Stimulated activated CD8-positive, alpha-beta memory T cell treated with anti-CD3 and anti-CD28 coated beads, Interleukin-15, amount 100 ng/mL, for 4 hours (primary cell): Measurements from ENCODE around the gene APC.
A peak's percentile ranks its signal among the peaks of the same experiment; 100 is the strongest.

Source experiments
- DNase-seq, 2 donors: peaks; one replicate each; pipeline ENCODE4 v3.0.0-alpha.2; 2020; ENCODE audit warnings: low read depth in 2 of 2

APC gene

GRCh38 chr5:112737463-112738190, at the start of gene APC:
Gene APC, plus strand, starts transcription at chr5:112737885. Its CDS starts 17,006 bp downstream, at chr5:112754891.
- DNase-seq = peak; percentile 52 to 54

GRCh38 chr5:112689155-112689909, 48.4 kb upstream of the APC start:
- DNase-seq = no peak

GRCh38 chr5:112690605-112691338, 46.9 kb upstream of the APC start:
- no peak for DNase-seq

- no peak for DNase-seq
Observed at GRCh38 chr5:112691339-112691680, 46.4 kb upstream of the APC start.

GRCh38 chr5:112691758-112692157, 45.9 kb upstream of the APC start:
- no peak for DNase-seq

GRCh38 chr5:112692472-112692871, 45.2 kb upstream of the APC start:
- no peak for DNase-seq

GRCh38 chr5:112693301-112693700, 44.4 kb upstream of the APC start:
- DNase-seq = no peak

- DNase-seq = no peak
Observed at GRCh38 chr5:112694853-112695709, 42.6 kb upstream of the APC start.

GRCh38 chr5:112696786-112697185, 40.9 kb upstream of the APC start:
- DNase-seq = no peak

GRCh38 chr5:112697322-112697721, 40.4 kb upstream of the APC start:
- DNase-seq = no peak

GRCh38 chr5:112697833-112698232, 39.9 kb upstream of the APC start:
- no peak for DNase-seq

GRCh38 chr5:112703866-112704820, 33.5 kb upstream of the APC start:
- no peak for DNase-seq

GRCh38 chr5:112706446-112707016, 31.2 kb upstream of the APC start:
- no peak for DNase-seq

GRCh38 chr5:112707187-112708102, 30.2 kb upstream of the APC start:
- DNase-seq = peak; percentile 94 to 96

GRCh38 chr5:112708103-112708622, 29.5 kb upstream of the APC start:
- DNase-seq = no peak

- DNase-seq = no peak
Observed at GRCh38 chr5:112709416-112709815, 28.3 kb upstream of the APC start.

GRCh38 chr5:112710896-112711295, 26.8 kb upstream of the APC start:
- DNase-seq = no peak

- DNase-seq = no peak
Observed at GRCh38 chr5:112711436-112711835, 26.2 kb upstream of the APC start.

- DNase-seq = no peak
Observed at GRCh38 chr5:112713206-112713605, 24.5 kb upstream of the APC start.
